ENCODE data around the gene UBR1.

The UBR1 gene

DNA sequence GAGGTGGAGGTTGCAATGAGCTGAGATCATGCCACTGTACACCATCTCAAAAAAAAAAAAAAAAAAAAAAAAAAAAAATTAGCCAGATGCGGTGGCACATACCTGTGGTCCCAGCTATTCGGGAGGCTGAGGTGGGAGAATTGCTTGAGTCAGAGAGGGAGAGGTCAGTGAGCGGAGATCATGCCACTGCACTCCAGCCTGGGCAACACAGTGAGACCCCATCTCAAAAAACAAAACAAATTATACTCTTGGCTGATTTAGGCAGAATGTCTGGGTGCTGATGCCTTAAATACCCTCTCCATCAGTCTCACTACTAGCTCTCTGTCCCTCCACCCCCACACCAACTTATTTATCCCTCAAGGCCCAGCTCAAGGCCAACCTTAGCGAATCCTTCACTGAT is 14.0 kb downstream of the UBR1 start:
- DNase-seq (ENCODE audit: low read depth), result no peak
- TF ChIP-seq CTCF (IDR thresholded peaks at IDR 0.05; ENCODE audit: control insufficient read depth, extremely low read depth, insufficient read depth), result no peak

DNA sequence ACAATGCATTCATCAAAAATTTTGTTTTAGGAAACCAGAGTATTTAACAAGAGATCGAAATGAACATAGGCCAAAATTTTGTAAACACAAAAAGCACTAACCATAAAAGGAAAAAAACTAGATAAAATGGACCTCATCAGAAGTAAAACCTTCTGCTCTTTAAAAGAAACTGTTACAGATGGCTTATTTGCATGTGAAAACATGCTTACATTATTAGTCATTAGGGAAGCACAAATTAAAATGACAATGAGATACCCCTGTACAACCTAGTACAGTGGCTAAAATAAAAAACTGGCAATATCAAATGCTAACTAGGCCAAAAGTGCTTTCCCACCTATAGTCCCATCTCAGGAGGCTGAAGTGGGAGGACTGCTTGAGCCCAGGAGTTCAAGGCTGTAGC is 19.3 kb downstream of the UBR1 start:
- DNase-seq (ENCODE audit: low read depth), result no peak
- no peak for TF ChIP-seq CTCF (IDR thresholded peaks at IDR 0.05; ENCODE audit: control insufficient read depth, extremely low read depth, insufficient read depth)
- no peak overlapping the region for H3K4me3 ChIP-seq (ENCODE audit: low read depth, low read length)

More for the DNA sequence above, 14.0 kb downstream of the UBR1 start:
- H3K4me3 ChIP-seq (ENCODE audit: low read depth, low read length), result no peak overlapping the region

DNA sequence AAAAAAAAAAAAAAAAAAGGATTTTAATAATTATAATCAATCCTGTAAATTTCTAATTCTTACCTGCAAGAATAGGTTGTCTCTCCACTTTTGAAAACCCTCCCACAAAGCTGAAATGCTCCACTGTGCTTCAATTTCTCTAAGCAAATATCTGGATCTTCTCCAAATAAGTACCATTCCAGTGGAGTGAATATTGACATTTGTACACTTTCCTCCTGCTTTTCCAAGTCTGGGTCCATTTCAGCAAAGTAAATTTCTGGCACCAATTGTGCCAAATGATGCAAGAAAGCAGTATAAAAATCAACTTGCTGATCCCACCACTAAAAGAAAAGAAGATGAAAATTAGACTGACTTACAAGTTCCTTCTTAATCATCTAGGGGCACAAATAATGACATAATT is 19.9 kb downstream of the UBR1 start:
- H3K4me3 ChIP-seq (ENCODE audit: low read depth, low read length), result no peak overlapping the region
- TF ChIP-seq CTCF (IDR thresholded peaks at IDR 0.05; ENCODE audit: control insufficient read depth, extremely low read depth, insufficient read depth), result no peak
- DNase-seq (ENCODE audit: low read depth), result no peak

- DNase-seq (ENCODE audit: low read depth), result no peak
- no peak for TF ChIP-seq CTCF (IDR thresholded peaks at IDR 0.05; ENCODE audit: control insufficient read depth, extremely low read depth, insufficient read depth)
- no peak overlapping the region for H3K4me3 ChIP-seq (ENCODE audit: low read depth, low read length)
These were observed 23.3 kb downstream of the UBR1 start for GRCh38 chr15:43082509-43082908.

DNA sequence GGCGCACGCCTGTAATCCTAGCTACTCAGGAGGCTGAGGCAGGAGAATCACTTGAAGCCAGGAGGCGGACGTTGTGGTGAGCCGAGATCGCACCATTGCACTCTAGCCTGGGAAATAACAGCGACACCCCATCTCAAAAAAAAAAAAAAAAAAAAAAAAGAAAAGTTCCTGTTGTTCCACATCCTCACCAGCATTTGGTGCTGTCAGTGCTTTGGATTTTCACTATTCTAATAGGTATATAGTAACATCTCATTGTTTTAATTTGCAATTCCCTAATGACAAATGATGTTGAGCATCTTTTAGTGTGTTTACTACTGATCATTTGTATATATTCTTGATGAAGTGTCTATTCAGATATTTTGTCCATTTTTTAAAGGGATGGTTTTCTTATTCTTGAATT is 24.6 kb downstream of the UBR1 start:
- no peak for DNase-seq (ENCODE audit: low read depth)
- TF ChIP-seq CTCF (IDR thresholded peaks at IDR 0.05; ENCODE audit: control insufficient read depth, extremely low read depth, insufficient read depth), result no peak
- H3K4me3 ChIP-seq (ENCODE audit: low read depth, low read length), result no peak overlapping the region

GRCh38 chr15:43071451-43071850 is 34.4 kb downstream of the UBR1 start:
- no peak for TF ChIP-seq CTCF (IDR thresholded peaks at IDR 0.05; ENCODE audit: control insufficient read depth, extremely low read depth, insufficient read depth)
- no peak for DNase-seq (ENCODE audit: low read depth)
- no peak overlapping the region for H3K4me3 ChIP-seq (ENCODE audit: low read depth, low read length)

GRCh38 chr15:43070893-43071292 is 34.9 kb downstream of the UBR1 start:
- TF ChIP-seq CTCF (IDR thresholded peaks at IDR 0.05; ENCODE audit: control insufficient read depth, extremely low read depth, insufficient read depth), result no peak
- DNase-seq (ENCODE audit: low read depth), result no peak
- no peak overlapping the region for H3K4me3 ChIP-seq (ENCODE audit: low read depth, low read length)

All from LNCaP clone FGC (cell line).